Islet precursor cell (in vitro differentiated cells): Measurements from ENCODE around the gene SLC6A20.
"Not testable (repeated sequence)": the region's sequence is repeated elsewhere in the genome, so short reads cannot be mapped to it uniquely, and the experiment has no call there.

Source experiments
- DNase-seq: peaks from one replicate; pipeline ENCODE4 v3.0.0-alpha.2; 2018

Gene SLC6A20

GRCh38 chr3:45756055-45756454 lies 40.3 kb downstream of the SLC6A20 start:
- DNase-seq, result no peak

GRCh38 chr3:45754461-45754860 lies 41.9 kb downstream of the SLC6A20 start:
- DNase-seq, result no peak

GRCh38 chr3:45753095-45753494 lies 43.2 kb downstream of the SLC6A20 start:
- no peak for DNase-seq

GRCh38 chr3:45751537-45752242 lies 44.6 kb downstream of the SLC6A20 start:
- DNase-seq, result no peak

GRCh38 chr3:45749880-45750279 lies 46.5 kb downstream of the SLC6A20 start:
- no peak for DNase-seq

GRCh38 chr3:45749036-45749600 lies 47.2 kb downstream of the SLC6A20 start:
- DNase-seq, result not testable (repeated sequence)

- DNase-seq, result no peak
Measured at GRCh38 chr3:45748068-45748467, 48.3 kb downstream of the SLC6A20 start.

GRCh38 chr3:45746777-45747622 lies 49.3 kb downstream of the SLC6A20 start:
- no peak for DNase-seq

- DNase-seq, result no peak
Measured at GRCh38 chr3:45746165-45746776, 50.1 kb downstream of the SLC6A20 start.

- no peak for DNase-seq
Measured at GRCh38 chr3:45742461-45743089, 53.8 kb downstream of the SLC6A20 start.

- no peak for DNase-seq
Measured at GRCh38 chr3:45741742-45742460, 54.4 kb downstream of the SLC6A20 start.

GRCh38 chr3:45741247-45741646 lies 55.1 kb downstream of the SLC6A20 start:
- DNase-seq, result no peak

- no peak for DNase-seq
Measured at GRCh38 chr3:45739991-45740390, 56.3 kb downstream of the SLC6A20 start.

- DNase-seq, result no peak
Measured at GRCh38 chr3:45737234-45737633, 59.1 kb downstream of the SLC6A20 start.

GRCh38 chr3:45736707-45737106 lies 59.6 kb downstream of the SLC6A20 start:
- DNase-seq, result no peak

GRCh38 chr3:45730409-45731154 lies 65.8 kb downstream of the SLC6A20 start:
- DNase-seq, result no peak

- no peak for DNase-seq
Measured at GRCh38 chr3:45729614-45730013, 66.7 kb downstream of the SLC6A20 start.

- no peak for DNase-seq
Measured at GRCh38 chr3:45724911-45725310, 71.4 kb downstream of the SLC6A20 start.

GRCh38 chr3:45719655-45720487 lies 76.5 kb downstream of the SLC6A20 start:
- DNase-seq, result no peak

GRCh38 chr3:45716790-45717336 lies 79.5 kb downstream of the SLC6A20 start:
- DNase-seq, result no peak
